ENCODE measurements around the gene FKBP6. TPM values are rescaled to one million over a fixed set of nuclear protein-coding genes. Genes with fewer than 3 reads are reported as not detected.

Gene FKBP6
- total and polyA plus RNA-seq, 2 of the 13 experiments (the other 11 are each of a cell fraction or from before 2014, with no cell fraction given), result 0.07 to 0.20 TPM

DNA sequence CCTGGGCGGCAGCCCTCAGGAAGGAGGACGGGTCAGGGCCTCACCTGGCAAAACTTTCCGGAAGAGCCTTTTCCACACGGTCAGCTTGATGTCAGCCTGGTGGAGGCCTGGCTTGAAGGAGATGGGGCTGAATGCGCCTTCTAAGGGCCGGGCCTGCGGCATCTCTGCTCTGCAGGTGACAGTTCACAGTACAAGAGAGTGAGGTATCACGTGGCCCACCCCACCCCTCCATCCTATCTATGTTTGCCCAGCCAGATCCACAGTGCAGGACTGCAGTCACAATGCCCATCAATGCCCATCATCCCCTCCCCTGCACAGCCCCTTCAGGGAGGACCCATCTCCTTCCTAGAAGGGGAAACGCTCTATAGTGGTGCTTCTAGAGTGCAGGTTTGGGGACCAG is 11.4 kb upstream of the FKBP6 start:
- CTCF ChIA-PET (ENCODE audit: low intra/inter-chr PET ratio, low total read pairs), result no interaction called here
- no TSS peak for BruUV-seq (replicated peaks)
- Histone ChIP-seq H3K4me1 (ENCODE audit: insufficient read depth, low read length) (no peaks in the 10 kb centered on the region), H3K36me3 (replicated peaks in 1 of 2; ENCODE audit: control insufficient read depth in 1 of 2, insufficient read depth in 2 of 2, low read length in 2 of 2) (no peaks in the 10 kb centered on the region), H3K4me2 (ENCODE audit: low read depth, low read length) (no peak overlapping the region), H3K4me3 (replicated peaks in 1 of 3; ENCODE audit: insufficient read depth in 1 of 3, low read depth in 2 of 3, low read length in 3 of 3) (no peak overlapping the region), H4K20me1 (ENCODE audit: insufficient read depth, low read length) (no peaks in the 10 kb centered on the region), H3K9me3 (ENCODE audit: low read length) (no peaks in the 10 kb centered on the region), H3K27ac (ENCODE audit: extremely low read length, insufficient read depth, low read length) (no peak overlapping the region), H3K27me3 (ENCODE audit: control insufficient read depth in 1 of 2, insufficient read depth in 2 of 2, low read length in 2 of 2) (no peaks in the 10 kb centered on the region), H2AFZ (ENCODE audit: low read length) (no peak overlapping the region), H3K79me2 (ENCODE audit: insufficient read depth, low read length) (no peaks in the 10 kb centered on the region), H3K9ac (ENCODE audit: insufficient read depth, low read depth, low read length) (no peak overlapping the region)
- POLR2A ChIA-PET, result interaction anchor here (0.7 kb wide), 1 partner anchor 93 kb away, joined by 4 read pairs; no protein-coding TSS in a partner anchor
- TF ChIP-seq ZNF605 (CRISPR knock-in tag; IDR thresholded peaks at IDR 0.05) (no peak), PATZ1 (CRISPR knock-in tag; IDR thresholded peaks at IDR 0.05) (no peak), HDAC2 (CRISPR knock-in tag; IDR thresholded peaks at IDR 0.05) (no peak), AKNA (CRISPR knock-in tag; IDR thresholded peaks at IDR 0.05; ENCODE audit: borderline replicate concordance) (no peak), CEBPB (IDR thresholded peaks at IDR 0.05; ENCODE audit: borderline replicate concordance, low read depth, low read length) (no peak), NR2F6 (IDR thresholded peaks at IDR 0.05) (no peak), NR2F6 (CRISPR knock-in tag; IDR thresholded peaks at IDR 0.05) (no peak), YEATS4 (CRISPR knock-in tag; IDR thresholded peaks at IDR 0.05; ENCODE audit: borderline replicate concordance) (no peak), ZNF572 (CRISPR knock-in tag; IDR thresholded peaks at IDR 0.05) (no peak), GATA4 (IDR thresholded peaks at IDR 0.05; ENCODE audit: borderline replicate concordance, low read depth) (no peak), ZSCAN21 (CRISPR knock-in tag; IDR thresholded peaks at IDR 0.05; ENCODE audit: borderline replicate concordance) (no peak), JUND (CRISPR knock-in tag; IDR thresholded peaks at IDR 0.05) (no peak), ZNF891 (CRISPR knock-in tag; IDR thresholded peaks at IDR 0.05) (no peak), ZBTB38 (CRISPR knock-in tag; IDR thresholded peaks at IDR 0.05) (no peak), ZC3H4 (CRISPR knock-in tag; IDR thresholded peaks at IDR 0.05; ENCODE audit: borderline replicate concordance) (no peak), TBX2 (CRISPR knock-in tag; IDR thresholded peaks at IDR 0.05; ENCODE audit: borderline replicate concordance) (no peak)
- intact Hi-C loops (cut with micrococcal nuclease; ENCODE audit: unreplicated experiment) (no loop called here), in situ Hi-C loops (cut with HindIII; ENCODE audit: extremely low pct_ligation_motif_present, low pct_unique_long_range_greater_than_20kb) (no loop called here)
- 78% methylated on average over 4 of the region's 9 CpGs for WGBS (ENCODE audit: low lambda C conversion rate)
- ATAC-seq (no peak), DNase-seq (ENCODE audit: low spot score) (no peak), FAIRE-seq (no peak)

Data from HepG2 (cell line).